ENCODE data around the gene TDRD7.
"Not testable (repeated sequence)": the region's sequence is repeated elsewhere in the genome, so short reads cannot be mapped to it uniquely, and the experiment has no call there.

The TDRD7 gene

DNA sequence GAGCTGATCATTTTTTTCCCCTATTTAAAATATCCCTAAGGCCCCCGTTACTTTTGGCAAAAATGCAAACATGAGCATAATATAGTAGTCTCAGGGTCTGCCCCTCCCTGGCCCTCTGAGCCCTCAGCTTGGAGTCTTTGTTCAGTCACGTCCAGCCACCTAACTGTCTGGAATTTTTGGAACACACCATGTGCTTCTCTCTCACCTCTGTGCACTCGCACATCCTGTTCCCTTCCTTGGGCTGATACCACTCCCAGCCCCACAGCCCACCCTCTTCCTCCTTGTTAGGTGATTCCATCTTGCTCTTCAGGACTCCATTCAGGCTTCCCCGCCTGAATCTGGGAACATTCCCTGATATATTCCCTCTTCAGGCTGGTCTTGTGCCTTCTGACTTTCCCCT lies 16.0 kb downstream of the TDRD7 start:
- DNase-seq (ENCODE audit: low read depth): no peak

GRCh38 chr9:97430316-97431043 lies 18.6 kb downstream of the TDRD7 start:
- DNase-seq (ENCODE audit: low read depth): no peak

DNA sequence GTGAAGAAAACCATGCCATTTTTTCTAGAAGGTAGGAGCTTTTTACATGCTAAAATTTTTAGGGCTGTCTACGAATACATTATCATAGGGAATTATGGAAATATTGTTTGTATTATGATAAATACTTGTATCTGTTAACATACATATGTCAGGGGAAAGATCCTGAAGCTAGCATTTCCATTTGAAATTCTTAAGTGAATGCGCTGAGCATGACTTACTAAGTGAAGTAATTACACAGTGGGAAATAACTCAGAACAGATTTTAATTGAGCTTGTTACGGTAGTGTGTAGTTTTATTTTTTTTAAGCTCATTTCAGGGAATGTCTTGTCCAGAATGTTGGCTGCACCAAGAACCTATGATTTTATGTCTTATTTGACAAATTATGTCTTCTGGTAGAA lies 19.1 kb downstream of the TDRD7 start:
- DNase-seq (ENCODE audit: low read depth): no peak

GRCh38 chr9:97431549-97432143 lies 19.8 kb downstream of the TDRD7 start:
- no peak for DNase-seq (ENCODE audit: low read depth)

DNA sequence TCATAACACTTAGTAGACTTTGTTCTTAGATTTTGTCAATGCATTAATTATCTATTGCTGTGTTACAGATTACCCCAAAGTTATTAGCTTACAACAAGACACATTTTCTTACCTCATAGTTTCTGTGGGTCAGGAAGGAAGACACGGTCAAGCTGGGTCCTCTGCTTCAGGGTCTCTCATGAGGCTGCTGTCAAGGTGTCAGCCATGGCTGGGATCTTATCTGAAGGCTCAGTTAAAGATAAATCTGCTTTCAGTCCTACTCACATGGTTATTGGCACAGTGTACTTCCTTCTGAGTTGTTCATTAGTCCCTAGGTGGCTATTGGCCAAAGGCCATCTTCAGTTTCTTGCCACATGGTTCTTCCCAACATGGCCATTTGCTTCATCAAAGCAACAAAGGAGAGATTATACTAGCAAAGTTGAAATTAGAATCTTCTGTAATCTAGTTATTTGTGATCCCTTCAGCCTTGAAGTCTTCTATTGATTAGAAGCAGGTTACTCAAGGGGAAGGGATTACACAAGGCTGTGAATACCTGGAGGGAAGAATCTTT lies 25.2 kb downstream of the TDRD7 start:
- no peak for DNase-seq (ENCODE audit: low read depth)

DNA sequence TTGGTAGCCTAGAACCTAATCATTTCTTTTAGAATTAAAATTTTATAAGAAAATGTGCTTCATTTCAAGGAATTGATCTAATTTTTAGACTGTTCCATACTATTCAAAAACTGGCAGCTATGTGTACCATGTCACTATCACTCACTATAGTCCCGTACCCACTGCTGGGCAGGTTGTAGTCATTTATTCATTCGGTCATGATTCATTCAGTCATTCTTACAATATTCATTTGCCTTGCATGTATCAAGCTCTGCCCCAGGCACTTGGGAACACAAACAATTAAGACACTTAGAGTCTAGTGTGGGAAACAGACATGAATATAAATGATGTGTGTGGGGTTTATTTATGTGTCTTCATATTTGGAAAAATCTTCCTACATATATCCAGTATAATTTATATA lies 26.4 kb downstream of the TDRD7 start:
- no peak for DNase-seq (ENCODE audit: low read depth)

DNA sequence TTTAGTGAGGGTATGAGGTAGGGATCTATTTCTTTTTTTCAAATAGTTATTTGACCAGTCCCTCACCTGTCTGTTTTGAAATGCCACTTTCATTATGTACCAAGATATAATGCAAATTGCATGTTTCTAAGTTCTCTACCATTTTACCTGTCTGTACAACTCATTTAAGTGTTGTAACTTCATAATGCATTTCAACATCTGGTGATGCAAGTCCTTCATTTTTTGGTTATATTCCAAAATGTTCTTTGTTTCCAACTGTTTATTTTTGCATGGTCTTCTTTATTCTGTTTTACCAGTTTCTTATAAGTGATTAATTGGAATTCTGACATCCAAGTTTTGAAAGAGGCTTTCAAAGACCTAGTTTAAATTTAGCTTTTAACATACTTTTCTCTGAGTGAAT lies 26.8 kb downstream of the TDRD7 start:
- no peak for DNase-seq (ENCODE audit: low read depth)

- no peak for DNase-seq (ENCODE audit: low read depth)
Observed at GRCh38 chr9:97440160-97440559, 28.3 kb downstream of the TDRD7 start.

GRCh38 chr9:97441729-97442128 lies 29.8 kb downstream of the TDRD7 start:
- no peak for DNase-seq (ENCODE audit: low read depth)

DNA sequence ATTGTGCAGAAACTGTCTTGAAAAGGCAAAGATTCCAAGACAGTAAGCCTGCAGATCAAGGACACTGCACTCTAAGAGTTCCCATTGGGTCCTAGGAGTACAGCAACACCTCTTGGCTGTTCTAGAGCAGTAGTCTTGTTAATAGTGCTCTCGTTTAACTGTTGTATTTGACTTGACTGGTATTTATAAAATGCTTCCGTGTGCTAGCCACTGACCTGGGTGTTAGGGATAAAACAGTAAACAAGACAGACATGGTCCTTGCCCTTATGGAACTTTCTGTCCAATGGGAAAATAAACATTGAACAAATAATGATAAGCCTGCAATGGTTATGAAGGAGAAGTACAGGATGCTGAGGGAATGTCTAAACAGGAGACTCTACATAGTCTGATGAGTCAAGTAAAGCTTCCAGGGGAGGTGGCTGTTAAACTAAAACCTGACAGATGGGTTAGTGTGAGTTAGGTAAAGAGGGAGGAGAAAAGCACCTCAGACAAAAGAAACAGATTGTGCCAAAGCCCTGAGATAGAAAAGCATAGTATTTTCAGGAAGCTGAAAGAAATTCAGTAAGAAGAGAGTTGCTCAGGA lies 33.3 kb downstream of the TDRD7 start:
- no peak for DNase-seq (ENCODE audit: low read depth)

GRCh38 chr9:97447001-97447400 lies 35.1 kb downstream of the TDRD7 start:
- DNase-seq (ENCODE audit: low read depth): no peak

DNA sequence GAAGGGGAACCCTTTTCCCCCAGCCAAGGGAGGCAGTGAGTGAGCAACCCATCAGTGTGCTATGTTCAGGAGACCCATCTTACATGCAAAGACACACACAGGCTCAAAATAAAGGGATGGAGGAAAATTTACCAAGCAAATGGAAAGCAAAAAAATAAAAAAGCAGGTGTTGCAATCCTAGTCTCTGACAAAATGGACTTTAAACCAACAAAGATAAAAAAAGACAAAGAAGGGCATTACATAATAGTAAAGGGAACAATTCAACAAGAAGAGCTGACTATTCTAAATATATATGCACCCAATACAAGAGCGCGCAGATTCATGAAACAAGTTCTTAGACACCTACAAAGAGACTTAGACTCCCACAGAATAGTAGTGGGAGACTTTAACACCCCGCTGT lies 41.7 kb downstream of the TDRD7 start:
- DNase-seq (ENCODE audit: low read depth): not testable (repeated sequence)

GRCh38 chr9:97456841-97457240 lies 44.9 kb downstream of the TDRD7 start:
- not testable (repeated sequence) for DNase-seq (ENCODE audit: low read depth)

- no peak for DNase-seq (ENCODE audit: low read depth)
Observed at GRCh38 chr9:97459326-97459725, 47.4 kb downstream of the TDRD7 start.

DNA sequence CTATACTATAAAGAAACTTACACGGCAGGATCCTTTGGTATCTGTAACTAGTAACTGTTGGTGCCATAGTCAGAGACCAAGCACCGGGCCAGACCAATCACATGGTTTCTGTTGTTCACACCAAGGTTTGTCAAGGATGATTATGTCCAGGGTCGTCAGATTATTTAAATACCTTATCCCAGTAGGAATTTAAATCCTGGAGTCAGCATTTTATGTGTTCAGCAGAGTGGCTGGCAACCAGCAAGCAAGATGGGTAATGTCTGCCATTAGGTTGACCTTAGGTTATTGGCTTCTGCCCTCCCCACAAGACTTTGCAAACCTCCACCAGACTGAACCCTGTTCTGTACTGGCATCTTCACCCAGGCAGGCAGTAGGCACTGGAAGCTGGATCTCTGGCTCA lies 50.3 kb downstream of the TDRD7 start:
- no peak for DNase-seq (ENCODE audit: low read depth)

DNA sequence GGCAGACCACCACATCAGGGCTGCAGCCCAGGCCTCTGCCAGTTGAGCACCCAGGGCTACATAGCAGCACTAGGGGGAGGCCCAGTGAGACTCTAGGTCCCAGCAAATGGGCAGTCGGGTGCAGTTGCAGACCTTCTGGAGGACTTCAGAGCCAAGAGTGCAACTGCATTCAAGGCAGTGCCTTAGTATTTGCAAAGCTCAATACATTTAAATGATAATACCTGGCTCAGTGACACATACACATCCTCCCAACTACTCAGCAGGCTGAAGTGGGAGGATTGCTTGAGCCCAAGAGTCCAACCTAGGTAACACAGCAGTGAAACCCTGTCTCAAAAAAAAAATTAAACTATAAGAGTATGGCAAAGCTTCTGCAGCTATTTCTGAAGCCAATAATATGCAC lies 51.0 kb downstream of the TDRD7 start:
- DNase-seq (ENCODE audit: low read depth): no peak

- peak; percentile 29 for DNase-seq (ENCODE audit: low read depth)
Observed at GRCh38 chr9:97468658-97469448, 57.0 kb downstream of the TDRD7 start.

GRCh38 chr9:97470076-97470475 lies 58.2 kb downstream of the TDRD7 start:
- DNase-seq (ENCODE audit: low read depth): no peak

DNA sequence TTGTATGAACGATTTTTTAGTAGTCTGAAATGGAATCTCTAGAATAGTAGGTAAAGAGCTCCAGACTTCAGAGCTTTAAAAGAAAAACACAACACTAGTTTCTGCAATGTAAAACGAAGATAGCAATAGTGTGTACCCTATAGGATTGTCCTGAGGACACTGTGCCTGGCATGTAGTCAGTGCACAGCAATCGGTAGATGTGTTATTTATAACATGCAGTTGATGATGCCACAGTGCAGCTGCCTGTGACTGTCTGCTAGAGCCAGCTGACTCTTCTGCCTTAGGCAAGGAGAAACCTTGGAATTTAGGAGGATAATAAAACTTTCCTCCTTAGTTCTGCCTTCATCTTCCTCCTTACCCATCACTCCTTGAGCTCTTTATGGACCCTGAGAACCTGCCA lies 61.8 kb downstream of the TDRD7 start:
- DNase-seq (ENCODE audit: low read depth): no peak

DNA sequence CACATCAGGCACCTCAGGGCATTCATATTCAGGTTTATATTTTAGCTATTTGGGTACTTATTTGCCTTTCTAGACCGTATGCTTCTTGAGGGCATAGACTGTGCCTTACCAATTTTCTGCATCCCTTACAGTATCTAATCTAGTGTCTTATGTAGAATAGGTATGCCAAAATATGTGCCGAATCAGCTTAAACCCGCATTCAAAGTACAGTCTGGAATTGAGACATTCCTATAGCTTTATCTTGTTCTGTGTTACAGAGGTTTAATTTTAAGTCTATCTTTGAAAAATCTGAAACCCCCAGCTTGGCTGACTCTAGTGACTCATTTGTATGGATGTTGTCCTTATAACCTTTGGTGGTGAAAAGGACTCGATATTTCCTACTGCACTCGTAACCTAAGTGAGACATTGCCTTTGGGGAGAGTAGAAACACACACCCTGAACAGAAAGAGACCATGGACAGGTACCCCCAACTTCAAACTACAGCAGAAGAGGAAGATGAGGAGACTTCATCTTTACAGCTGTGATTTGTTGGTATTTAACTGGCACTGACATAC lies 62.6 kb downstream of the TDRD7 start:
- DNase-seq (ENCODE audit: low read depth): no peak

GRCh38 chr9:97475059-97475458 lies 63.2 kb downstream of the TDRD7 start:
- peak; percentile 85 for DNase-seq (ENCODE audit: low read depth)

GRCh38 chr9:97478301-97478981 lies 66.5 kb downstream of the TDRD7 start:
- no peak for DNase-seq (ENCODE audit: low read depth)
